IMR-90 (cell line): ENCODE results near the gene KDM3B.

ENCODE experiments used
- BHLHE40 ChIP-seq: fragments of 150-350 bp; IDR thresholded peaks from 2 replicates; pipeline ENCODE4 v1.6.1; 2016; ENCODE audit warnings: mild to moderate bottlenecking, low read depth, low read length
- MAFK ChIP-seq: IDR thresholded peaks from 2 replicates; pipeline ENCODE4 v1.6.1; 2012; ENCODE audit warnings: low read depth, low read length, improper control_type of control experiment
- RAD21 ChIP-seq: IDR thresholded peaks from 2 replicates; pipeline ENCODE4 v1.6.1; 2012; ENCODE audit warnings: low read length, improper control_type of control experiment
- RCOR1 ChIP-seq: IDR thresholded peaks from 2 replicates; pipeline ENCODE4 v1.6.1; 2012; ENCODE audit warnings: mild to moderate bottlenecking, low read length, improper control_type of control experiment; ENCODE audit not compliant: insufficient replicate concordance
- TF ChIP-seq, protein P1 (sequence below): conservative IDR thresholded peaks from 2 replicates; pipeline ENCODE4 v1.5.1; 2012; ENCODE audit warnings: mild to moderate bottlenecking, low read depth, low read length, improper control_type of control experiment

DNA sequence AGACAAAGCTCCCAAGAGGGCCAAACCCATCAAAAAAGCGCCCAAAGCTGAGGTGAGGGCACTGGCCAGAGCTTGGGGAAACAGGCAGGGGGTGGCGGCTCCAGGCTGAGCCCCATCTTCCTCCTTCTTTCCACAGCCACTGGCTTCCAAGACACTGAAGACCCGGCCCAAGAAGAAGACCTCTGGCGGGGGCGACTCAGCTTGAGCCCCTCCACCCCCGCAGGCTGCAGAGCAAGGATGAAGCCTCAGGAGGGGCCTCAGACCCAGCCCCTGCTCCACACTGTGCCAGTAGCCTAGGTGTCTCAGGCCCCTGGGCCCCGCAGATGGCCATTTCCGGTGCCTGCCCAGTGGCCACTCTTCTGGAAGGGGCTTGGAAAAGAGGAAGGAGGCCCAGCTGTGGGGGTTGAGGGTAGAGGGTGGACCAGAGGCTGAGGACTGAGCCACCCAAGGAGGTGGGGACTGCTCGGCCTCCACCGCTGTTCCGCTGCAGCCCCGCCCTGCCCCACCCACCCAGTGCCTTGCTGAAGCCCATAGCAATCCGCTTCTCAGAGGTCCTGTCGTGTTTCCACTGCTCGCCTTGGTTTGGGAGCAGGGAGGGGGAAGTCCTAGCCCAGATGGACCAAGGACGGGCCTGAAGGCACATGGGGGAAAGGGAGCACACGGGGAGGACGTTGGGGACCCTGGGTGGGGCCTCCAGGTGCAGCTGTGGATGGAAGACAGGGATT lies 93.2 kb downstream of the KDM3B start:
- TF ChIP-seq, protein P1, sequence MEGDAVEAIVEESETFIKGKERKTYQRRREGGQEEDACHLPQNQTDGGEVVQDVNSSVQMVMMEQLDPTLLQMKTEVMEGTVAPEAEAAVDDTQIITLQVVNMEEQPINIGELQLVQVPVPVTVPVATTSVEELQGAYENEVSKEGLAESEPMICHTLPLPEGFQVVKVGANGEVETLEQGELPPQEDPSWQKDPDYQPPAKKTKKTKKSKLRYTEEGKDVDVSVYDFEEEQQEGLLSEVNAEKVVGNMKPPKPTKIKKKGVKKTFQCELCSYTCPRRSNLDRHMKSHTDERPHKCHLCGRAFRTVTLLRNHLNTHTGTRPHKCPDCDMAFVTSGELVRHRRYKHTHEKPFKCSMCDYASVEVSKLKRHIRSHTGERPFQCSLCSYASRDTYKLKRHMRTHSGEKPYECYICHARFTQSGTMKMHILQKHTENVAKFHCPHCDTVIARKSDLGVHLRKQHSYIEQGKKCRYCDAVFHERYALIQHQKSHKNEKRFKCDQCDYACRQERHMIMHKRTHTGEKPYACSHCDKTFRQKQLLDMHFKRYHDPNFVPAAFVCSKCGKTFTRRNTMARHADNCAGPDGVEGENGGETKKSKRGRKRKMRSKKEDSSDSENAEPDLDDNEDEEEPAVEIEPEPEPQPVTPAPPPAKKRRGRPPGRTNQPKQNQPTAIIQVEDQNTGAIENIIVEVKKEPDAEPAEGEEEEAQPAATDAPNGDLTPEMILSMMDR = no peak
- TF ChIP-seq MAFK (no peak), RAD21 (no peak), BHLHE40 (no peak), RCOR1 (no peak)
